MM.1S (cell line): ENCODE data around the gene ASGR1.
A peak's percentile ranks its signal among the peaks of the same experiment; 100 is the strongest.

Experiments used
- DNase-seq: peaks from one replicate; pipeline ENCODE4 v3.0.0-alpha.2; 2015
- H2AFZ ChIP-seq: fragments of 300-600 bp; sonication (generic); 2 replicates; pipeline ENCODE4 v1.6.0; 2016; ENCODE audit warnings: antibody characterized with exemption, low read length
- H3F3A ChIP-seq: fragments of 300-600 bp; sonication (generic); 2 replicates; pipeline ENCODE4 v1.6.1; 2016; ENCODE audit warnings: mild to moderate bottlenecking, antibody characterized with exemption, low read length, moderate library complexity, mixed read lengths; ENCODE audit not compliant: insufficient read depth
- H3K27ac ChIP-seq: fragments of 300-600 bp; sonication (generic); 2 replicates; pipeline ENCODE4 v1.5.1; 2016; ENCODE audit warnings: mild to moderate bottlenecking, low read length
- H3K27me3 ChIP-seq: fragments of 300-600 bp; sonication (generic); replicated peaks from 2 replicates; pipeline ENCODE4 v1.6.0; 2016; ENCODE audit warnings: low read length; ENCODE audit not compliant: insufficient read depth
- H3K36me3 ChIP-seq: fragments of 300-600 bp; sonication (generic); replicated peaks from 2 replicates; pipeline ENCODE4 v1.6.1; 2016; ENCODE audit warnings: mild to moderate bottlenecking, low read length, mixed read lengths; ENCODE audit not compliant: insufficient read depth
- H3K4me1 ChIP-seq: fragments of 300-600 bp; sonication (generic); 2 replicates; pipeline ENCODE4 v1.6.1; 2016; ENCODE audit warnings: low read length, mixed read lengths
- H3K4me2 ChIP-seq: fragments of 300-600 bp; sonication (generic); 2 replicates; pipeline ENCODE4 v1.6.0; 2016; ENCODE audit warnings: low read depth, low read length
- H3K4me3 ChIP-seq: fragments of 300-600 bp; sonication (generic); 2 replicates; pipeline ENCODE4 v1.5.1; 2016; ENCODE audit warnings: low read length, mixed read lengths
- H3K79me2 ChIP-seq: fragments of 300-600 bp; sonication (generic); 2 replicates; pipeline ENCODE4 v1.6.1; 2016; ENCODE audit warnings: mixed run types, low read length, mixed read lengths
- H3K9ac ChIP-seq: fragments of 300-600 bp; sonication (generic); 2 replicates; pipeline ENCODE4 v1.6.1; 2016; ENCODE audit warnings: low read length, mixed read lengths
- H3K9me2 ChIP-seq: fragments of 300-600 bp; sonication (generic); replicated peaks from 2 replicates; pipeline ENCODE4 v1.6.1; 2016; ENCODE audit warnings: mild to moderate bottlenecking, low read length, mixed read lengths; ENCODE audit not compliant: insufficient read depth
- H3K9me3 ChIP-seq: fragments of 300-600 bp; sonication (generic); replicated peaks from 2 replicates; pipeline ENCODE4 v1.6.1; 2016; ENCODE audit warnings: mild to moderate bottlenecking, low read length, mixed read lengths; ENCODE audit not compliant: insufficient read depth
- H4K20me1 ChIP-seq: fragments of 300-600 bp; sonication (generic); 2 replicates; pipeline ENCODE4 v1.6.1; 2016; ENCODE audit warnings: mild to moderate bottlenecking, low read length, moderate library complexity, mixed read lengths; ENCODE audit not compliant: insufficient read depth
- EZH2 ChIP-seq: fragments of 300-600 bp; sonication (generic); optimal IDR thresholded peaks from 2 replicates; pipeline ENCODE3; 2017; ENCODE audit warnings: low read depth, mild to moderate bottlenecking, antibody characterized with exemption, low read length, mixed read lengths
- EZH2phosphoT487 ChIP-seq: fragments of 300-600 bp; sonication (generic); IDR thresholded peaks from 2 replicates; pipeline ENCODE4 v1.6.1; 2018; ENCODE audit warnings: antibody characterized with exemption, low read length
- TF ChIP-seq, protein P1 (sequence below): fragments of 300-600 bp; sonication (generic); IDR thresholded peaks from 2 replicates; pipeline ENCODE4 v1.5.1; 2016; ENCODE audit warnings: antibody characterized with exemption, low read length, mixed read lengths

ASGR1 gene

DNA sequence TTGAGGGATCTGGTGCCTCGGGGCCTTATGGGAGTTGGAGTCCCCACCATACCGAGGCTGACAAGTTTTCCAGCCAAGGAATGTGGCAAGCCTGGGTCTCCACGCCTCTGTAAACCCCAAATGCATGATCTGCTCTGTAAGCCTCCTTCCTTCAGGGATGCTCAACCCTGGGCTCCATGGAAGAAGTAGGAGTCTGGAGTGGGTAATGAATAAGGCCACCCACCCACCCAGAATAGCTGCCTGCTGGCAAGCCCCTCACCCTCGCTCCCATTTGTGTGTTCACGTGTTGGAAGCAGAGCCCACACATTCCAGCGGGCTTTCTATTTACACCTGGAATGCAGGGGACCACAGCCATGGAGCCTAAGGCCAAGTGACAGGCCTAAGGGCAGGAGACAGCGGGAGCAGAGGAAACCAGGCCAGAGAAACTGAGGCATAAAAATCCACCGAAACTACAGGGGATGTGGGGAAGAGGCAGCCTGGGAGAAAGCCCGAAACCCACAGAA, 36.0 kb upstream of the ASGR1 start:
- Histone ChIP-seq H3K9me3 (no peaks in the 10 kb centered on the region), H2AFZ (no peak overlapping the region), H3K4me1 (peaks cover 16% of the 10 kb centered on the region), H3K27me3 (peaks cover 49% of the 10 kb centered on the region), H4K20me1 (no peaks in the 10 kb centered on the region), H3F3A (no peaks in the 10 kb centered on the region), H3K4me2 (peak overlapping the region; percentile 68; the same call in 1 of the 2 replicates), H3K9me2 (no peaks in the 10 kb centered on the region), H3K27ac (no peak overlapping the region), H3K4me3 (no peak overlapping the region), H3K79me2 (peaks cover 9% of the 10 kb centered on the region), H3K9ac (no peak overlapping the region), H3K36me3 (no peaks in the 10 kb centered on the region)
- TF ChIP-seq EZH2 (no peak), EZH2phosphoT487 (no peak)
- TF ChIP-seq, protein P1, sequence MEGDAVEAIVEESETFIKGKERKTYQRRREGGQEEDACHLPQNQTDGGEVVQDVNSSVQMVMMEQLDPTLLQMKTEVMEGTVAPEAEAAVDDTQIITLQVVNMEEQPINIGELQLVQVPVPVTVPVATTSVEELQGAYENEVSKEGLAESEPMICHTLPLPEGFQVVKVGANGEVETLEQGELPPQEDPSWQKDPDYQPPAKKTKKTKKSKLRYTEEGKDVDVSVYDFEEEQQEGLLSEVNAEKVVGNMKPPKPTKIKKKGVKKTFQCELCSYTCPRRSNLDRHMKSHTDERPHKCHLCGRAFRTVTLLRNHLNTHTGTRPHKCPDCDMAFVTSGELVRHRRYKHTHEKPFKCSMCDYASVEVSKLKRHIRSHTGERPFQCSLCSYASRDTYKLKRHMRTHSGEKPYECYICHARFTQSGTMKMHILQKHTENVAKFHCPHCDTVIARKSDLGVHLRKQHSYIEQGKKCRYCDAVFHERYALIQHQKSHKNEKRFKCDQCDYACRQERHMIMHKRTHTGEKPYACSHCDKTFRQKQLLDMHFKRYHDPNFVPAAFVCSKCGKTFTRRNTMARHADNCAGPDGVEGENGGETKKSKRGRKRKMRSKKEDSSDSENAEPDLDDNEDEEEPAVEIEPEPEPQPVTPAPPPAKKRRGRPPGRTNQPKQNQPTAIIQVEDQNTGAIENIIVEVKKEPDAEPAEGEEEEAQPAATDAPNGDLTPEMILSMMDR, result no peak
- DNase-seq, result no peak

DNA sequence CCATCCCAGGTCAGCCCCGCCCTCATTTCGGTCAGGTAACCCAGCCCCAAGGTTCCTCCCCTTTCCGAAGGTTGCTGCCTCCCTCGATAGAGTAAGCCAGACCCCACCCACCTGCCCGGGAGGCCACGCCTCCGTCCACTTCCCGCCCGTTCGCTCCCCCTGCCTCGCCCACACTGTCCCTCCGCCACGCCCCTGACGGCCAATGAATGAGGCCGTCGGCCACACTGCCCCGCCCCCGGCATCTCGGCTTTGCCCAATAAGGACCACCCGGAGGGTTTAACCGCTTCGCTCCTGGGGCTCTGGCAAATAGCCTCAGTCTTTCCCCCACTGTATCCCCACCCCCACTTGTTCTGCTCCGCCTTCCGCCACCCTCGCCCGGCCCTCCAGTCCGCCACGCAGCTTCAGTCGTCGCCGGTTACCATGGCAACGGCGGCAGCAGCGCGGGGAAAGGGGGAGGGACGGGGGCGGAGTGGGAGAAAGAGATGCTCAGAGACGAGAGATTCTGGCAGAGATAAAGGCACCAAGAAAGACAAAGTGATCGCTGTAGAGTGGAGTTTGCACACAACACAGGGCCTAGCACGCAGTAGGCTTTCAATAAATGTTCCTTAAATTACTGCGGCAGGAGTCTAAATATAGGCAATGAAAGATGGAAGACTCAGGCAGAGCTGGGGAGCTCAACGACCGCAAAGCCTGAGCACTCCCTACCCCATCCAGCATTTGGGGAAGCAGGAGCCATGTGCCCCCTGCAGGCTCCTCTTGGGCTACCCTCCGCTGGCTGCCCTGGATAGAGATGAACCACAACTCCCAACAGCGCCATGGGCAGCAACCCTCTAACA, 35.3 kb upstream of the ASGR1 start:
- Histone ChIP-seq H4K20me1 (no peaks in the 10 kb centered on the region), H3K27me3 (peaks cover 55% of the 10 kb centered on the region), H3K36me3 (no peaks in the 10 kb centered on the region), H3K4me2 (peak overlapping the region; percentile 68), H3K9me2 (no peaks in the 10 kb centered on the region), H3K79me2 (peaks cover 3% of the 10 kb centered on the region; the same call in 1 of the 2 replicates), H2AFZ (peak overlapping the region; percentile 37), H3K4me3 (peak overlapping the region; percentile 61), H3F3A (no peaks in the 10 kb centered on the region), H3K27ac (peak overlapping the region; percentile 22; the same call in 1 of the 2 replicates), H3K9ac (peak overlapping the region; percentile 20; the same call in 1 of the 2 replicates), H3K4me1 (peaks cover 15% of the 10 kb centered on the region), H3K9me3 (no peaks in the 10 kb centered on the region)
- TF ChIP-seq EZH2 (no peak), EZH2phosphoT487 (no peak)
- TF ChIP-seq, protein P1, result peak; percentile 54
- DNase-seq, result peak; percentile 96

DNA sequence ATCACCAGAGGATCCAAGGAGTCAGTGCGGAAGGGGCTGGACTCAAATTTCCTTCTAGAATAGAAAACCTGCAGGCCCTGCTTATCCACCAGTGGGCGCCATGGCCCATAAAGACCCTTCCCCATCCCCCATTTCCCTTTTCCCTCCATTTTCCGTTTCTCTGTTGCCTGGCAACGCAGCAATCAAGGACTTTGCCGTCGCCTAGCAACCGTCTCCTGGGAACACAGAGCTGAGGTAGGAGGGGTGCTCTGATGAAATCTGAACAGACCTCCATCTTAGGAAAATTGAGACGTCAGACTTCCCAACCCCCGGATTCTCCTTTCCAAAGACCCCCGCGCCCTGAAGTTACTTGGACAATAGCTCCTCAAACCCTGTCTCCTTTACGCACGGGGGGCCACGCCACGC, 34.7 kb upstream of the ASGR1 start:
- no peaks in the 10 kb centered on the region for H3K36me3 ChIP-seq
- no peaks in the 10 kb centered on the region for H3K79me2 ChIP-seq
- H3K27ac ChIP-seq, result no peak overlapping the region
- H3K4me1 ChIP-seq, result peaks cover 12% of the 10 kb centered on the region
- peak overlapping the region; percentile 17; the same call in 1 of the 2 replicates for H3K9ac ChIP-seq
- H3K27me3 ChIP-seq, result peaks cover 62% of the 10 kb centered on the region
- H4K20me1 ChIP-seq, result no peaks in the 10 kb centered on the region
- peak overlapping the region; percentile 68; the same call in 1 of the 2 replicates for H3K4me2 ChIP-seq
- H3K9me2 ChIP-seq, result no peaks in the 10 kb centered on the region
- TF ChIP-seq, protein P1, result peak; percentile 66
- no peak for TF ChIP-seq EZH2
- no peak for TF ChIP-seq EZH2phosphoT487
- no peaks in the 10 kb centered on the region for H3F3A ChIP-seq
- DNase-seq, result peak; percentile 64
- H3K9me3 ChIP-seq, result no peaks in the 10 kb centered on the region
- no peak overlapping the region for H2AFZ ChIP-seq
- H3K4me3 ChIP-seq, result peak overlapping the region; percentile 61
